Transverse colon (tissue), 4 donors: ENCODE data around the gene CDC6. TPM values are rescaled to one million over a fixed set of nuclear protein-coding genes. Genes with fewer than 3 reads are reported as not detected.

ENCODE experiments used
- DNase-seq: peaks from one replicate; pipeline ENCODE4 v3.0.0-alpha.2; 2019
- H3K27ac ChIP-seq, 4 donors: fragments of 200-600 bp; sonication (generic); 2 replicates each; pipeline ENCODE4 v1.5.1; 2016 to 2018; ENCODE audit warnings: inconsistent platforms in 4 of 4
- H3K27me3 ChIP-seq: fragments of 200-600 bp; sonication (generic); 2 replicates; pipeline ENCODE4 v1.5.1; 2017; ENCODE audit warnings: inconsistent platforms
- H3K36me3 ChIP-seq, 4 donors: fragments of 200-600 bp; sonication (generic); 2 replicates each; pipeline ENCODE4 v1.5.1; 2017 to 2019; ENCODE audit warnings: inconsistent platforms in 4 of 4
- H3K4me1 ChIP-seq, 4 donors: fragments of 200-600 bp; sonication (generic); 2 replicates each; pipeline ENCODE4 v1.5.1; 2017 to 2020; ENCODE audit warnings: inconsistent platforms in 4 of 4
- H3K4me3 ChIP-seq, 4 donors: fragments of 200-600 bp; sonication (generic); 1 replicate in 1 of 4; 2 replicates in 3 of 4; pipeline versions ENCODE4 v1.5.1 to v1.6.1; 2017 to 2019; ENCODE audit warnings: inconsistent platforms in 4 of 4
- H3K9me3 ChIP-seq, 2 donors: fragments of 200-600 bp; sonication (generic); 2 replicates each; pipeline ENCODE4 v1.5.1; 2017 to 2019; ENCODE audit warnings: inconsistent platforms in 2 of 2
- EP300 ChIP-seq: sonication (generic); formaldehyde crosslinking; IDR thresholded peaks from one replicate; pipeline ENCODE4 v1.6.1; 2017; ENCODE audit warnings: antibody characterized with exemption, low read depth
- POLR2A ChIP-seq: fragments of 450-650 bp; IDR thresholded peaks from one replicate; pipeline ENCODE4 v1.6.1; 2016; ENCODE audit warnings: antibody characterized with exemption, mild to moderate bottlenecking, moderate library complexity
- POLR2AphosphoS5 ChIP-seq, 3 donors: sonication (generic); formaldehyde crosslinking; IDR thresholded peaks; one replicate each; pipeline ENCODE4 v1.6.1; 2016; ENCODE audit warnings: antibody characterized with exemption in 3 of 3
- WGBS, 2 donors: methylation state at CpG; one replicate each; pipeline ENCODE4 v1.1.5; 2018; ENCODE audit warnings: low coverage in 1 of 2; 5-methylcytosine and 5-hydroxymethylcytosine counted together
- in situ Hi-C, 4 donors: fragments of 200-750 bp; cut with MboI; loops; one replicate each; pipeline versions ENCODE4 v1.15.0 to v1.15.1; 2017; ENCODE audit warnings: low sequenced_read_pairs in 3 of 4, low pct_ligation_motif_present in 1 of 4, low pct_unique_long_range_greater_than_20kb in 1 of 4
- intact Hi-C: fragments of 100-400 bp; cut with DNase I; formaldehyde crosslinking; loops from one replicate; pipeline ENCODE4 v1.15.1; 2023; ENCODE audit warnings: low total_unique reads
- total RNA-seq, 4 donors: library from RNA; depleted of rRNA; stranded (reverse); fragments of >200 nt; gene quantifications; one replicate each; pipeline ENCODE4 v1.1.0, GENCODE V29; 2016
- TF ChIP-seq, protein P1 (sequence below), 5 experiments: fragments of 200-600 bp in 3 of 5; fragments of 450-650 bp in 2 of 5; sonication (generic) in 3 of 5; IDR thresholded peaks; 1 replicate in 2 of 5; 2 replicates in 3 of 5; pipeline ENCODE4 v1.5.1; 2016 to 2017; ENCODE audit warnings: antibody characterized with exemption in 5 of 5, inconsistent platforms in 3 of 5, mild to moderate bottlenecking in 2 of 5, moderate library complexity in 1 of 5

The CDC6 gene
- total RNA-seq, 4 donors from 2014 or later = 1.6 to 3.2 (median 2.4) TPM; not detected in 1

- no peaks in the 10 kb centered on the region for H3K4me1 ChIP-seq
- intact Hi-C loops (no loop called here), in situ Hi-C loops (no loop called here)
- H3K4me3 ChIP-seq = no peak overlapping the region
- no peak overlapping the region for H3K27ac ChIP-seq
- H3K27me3 ChIP-seq = no peaks in the 10 kb centered on the region
- H3K36me3 ChIP-seq = peaks cover 0 to 43% (median 16%) of the 10 kb centered on the region in 4 donors
- no peaks in the 10 kb centered on the region for H3K9me3 ChIP-seq
- 93 to 97% methylated on average over 5 of the region's 5 CpGs for WGBS, 2 donors
- DNase-seq = no peak
- TF ChIP-seq, protein P1, sequence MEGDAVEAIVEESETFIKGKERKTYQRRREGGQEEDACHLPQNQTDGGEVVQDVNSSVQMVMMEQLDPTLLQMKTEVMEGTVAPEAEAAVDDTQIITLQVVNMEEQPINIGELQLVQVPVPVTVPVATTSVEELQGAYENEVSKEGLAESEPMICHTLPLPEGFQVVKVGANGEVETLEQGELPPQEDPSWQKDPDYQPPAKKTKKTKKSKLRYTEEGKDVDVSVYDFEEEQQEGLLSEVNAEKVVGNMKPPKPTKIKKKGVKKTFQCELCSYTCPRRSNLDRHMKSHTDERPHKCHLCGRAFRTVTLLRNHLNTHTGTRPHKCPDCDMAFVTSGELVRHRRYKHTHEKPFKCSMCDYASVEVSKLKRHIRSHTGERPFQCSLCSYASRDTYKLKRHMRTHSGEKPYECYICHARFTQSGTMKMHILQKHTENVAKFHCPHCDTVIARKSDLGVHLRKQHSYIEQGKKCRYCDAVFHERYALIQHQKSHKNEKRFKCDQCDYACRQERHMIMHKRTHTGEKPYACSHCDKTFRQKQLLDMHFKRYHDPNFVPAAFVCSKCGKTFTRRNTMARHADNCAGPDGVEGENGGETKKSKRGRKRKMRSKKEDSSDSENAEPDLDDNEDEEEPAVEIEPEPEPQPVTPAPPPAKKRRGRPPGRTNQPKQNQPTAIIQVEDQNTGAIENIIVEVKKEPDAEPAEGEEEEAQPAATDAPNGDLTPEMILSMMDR (IDR thresholded peaks at IDR 0.05) = no peak
- TF ChIP-seq POLR2A = no peak
- no peak for TF ChIP-seq POLR2AphosphoS5 (IDR thresholded peaks at IDR 0.05)
- TF ChIP-seq EP300 = no peak
These were observed 22.3 kb upstream of the CDC6 start for GRCh38 chr17:40265337-40265736.

- no peaks in the 10 kb centered on the region for H3K9me3 ChIP-seq
- no peak for DNase-seq
- no peak overlapping the region for H3K4me3 ChIP-seq
- in situ Hi-C loops = no loop called here
- peaks cover 0 to 33% (median 14%) of the 10 kb centered on the region in 4 donors for H3K36me3 ChIP-seq
- TF ChIP-seq EP300 (no peak), POLR2AphosphoS5 (IDR thresholded peaks at IDR 0.05) (peak in 1 of 3 donors; percentile 8)
- TF ChIP-seq, protein P1 (IDR thresholded peaks at IDR 0.05) = no peak
- no peak overlapping the region for H3K27ac ChIP-seq
- intact Hi-C loops = no loop called here
- no peaks in the 10 kb centered on the region for H3K4me1 ChIP-seq
- WGBS, 2 donors = 90 to 91% methylated on average over 6 of the region's 6 CpGs
- no peaks in the 10 kb centered on the region for H3K27me3 ChIP-seq
These were observed 20.8 kb upstream of the CDC6 start for GRCh38 chr17:40266882-40267281.

- in situ Hi-C loops = no loop called here
- 77 to 80% methylated on average over 1 to 2 of the region's 2 CpGs for WGBS, 2 donors
- Histone ChIP-seq H3K9me3 (no peaks in the 10 kb centered on the region), H3K36me3 (peaks cover 0 to 38% (median 11%) of the 10 kb centered on the region in 4 donors), H3K27ac (no peak overlapping the region), H3K4me3 (no peak overlapping the region), H3K4me1 (no peaks in the 10 kb centered on the region), H3K27me3 (no peaks in the 10 kb centered on the region)
- intact Hi-C loops = no loop called here
- no peak for TF ChIP-seq POLR2AphosphoS5 (IDR thresholded peaks at IDR 0.05)
- TF ChIP-seq POLR2A = no peak
- no peak for TF ChIP-seq EP300
- no peak for DNase-seq
These were observed 19.5 kb upstream of the CDC6 start for GRCh38 chr17:40268141-40268712.

- H3K4me1 ChIP-seq = peaks cover 0 to 4% (median 2%) of the 10 kb centered on the region in 4 donors
- H3K27me3 ChIP-seq = no peaks in the 10 kb centered on the region
- H3K27ac ChIP-seq = no peak overlapping the region
- peaks cover 0 to 54% (median 27%) of the 10 kb centered on the region in 4 donors for H3K36me3 ChIP-seq
- DNase-seq = no peak
- TF ChIP-seq POLR2A (no peak), POLR2AphosphoS5 (IDR thresholded peaks at IDR 0.05) (no peak), EP300 (no peak)
- TF ChIP-seq, protein P1 (IDR thresholded peaks at IDR 0.05) = no peak
- intact Hi-C loops (no loop called here), in situ Hi-C loops (loop anchor here in 3 of 4 donors (25.0 kb wide), 3 partner anchors 91 to 266 kb away; partner anchors contain the start of genes CSF3 (in 1 of the 3) and RAPGEFL1 (in 1 of the 3))
- no peaks in the 10 kb centered on the region for H3K9me3 ChIP-seq
- no peak overlapping the region for H3K4me3 ChIP-seq
- WGBS, 2 donors = 80 to 88% methylated on average over 1 of the region's 1 CpG
These were observed 9.3 kb upstream of the CDC6 start for GRCh38 chr17:40278414-40278813.
